RWPE1 (cell line): Measurements from ENCODE around the gene CS.
A peak's percentile ranks its signal among the peaks of the same experiment; 100 is the strongest.

Experiments
- CTCF ChIA-PET: fragments of 350-600 bp; sonication (Branson Sonifier 250); formaldehyde crosslinking; extraction: SDS; loops from one replicate; lab custom pipeline; 2021; lab: Yijun Ruan, JAX
- POLR2A ChIA-PET: fragments of 400-600 bp; formaldehyde crosslinking; extraction: SDS; loops from one replicate; lab custom pipeline; 2020; ENCODE audit warnings: antibody characterized with exemption; ENCODE audit not compliant: low non-redundant PET; lab: Yijun Ruan, JAX
- DNase-seq: peaks from one replicate; pipeline ENCODE4 v3.0.0; 2012; ENCODE audit warnings: low spot score
- H3K27ac ChIP-seq: fragments of 450-650 bp; 2 replicates; pipeline ENCODE4 v1.5.1; 2017
- CTCF ChIP-seq: fragments of 450-650 bp; conservative IDR thresholded peaks from 2 replicates; pipeline ENCODE4 v1.5.1; 2017; ENCODE audit warnings: low read depth, mild to moderate bottlenecking

The CS gene

DNA sequence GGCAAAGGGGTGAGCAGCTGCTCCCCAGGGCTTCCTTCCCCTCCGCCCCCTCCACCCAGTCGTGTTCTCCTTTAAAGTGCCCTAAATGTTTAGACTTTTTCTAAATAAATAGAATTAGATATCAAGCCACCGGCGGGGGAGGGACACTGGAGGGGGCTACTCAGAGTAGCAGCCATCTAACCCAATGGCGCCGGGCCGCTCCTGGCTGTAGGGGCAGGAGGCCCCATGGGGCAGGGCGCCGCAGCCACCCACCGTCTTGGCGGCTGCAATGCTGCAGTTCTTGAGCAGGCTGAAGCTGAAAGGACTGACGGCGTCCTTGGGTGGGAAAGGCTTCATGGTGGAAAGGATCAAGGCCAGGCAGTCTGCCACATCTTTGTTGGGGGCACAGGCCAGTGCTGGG, 57.1 kb downstream of the CS start:
- no peak for TF ChIP-seq CTCF
- peak overlapping the region; percentile 42 for H3K27ac ChIP-seq
- no peak for DNase-seq
- ChIA-PET CTCF (no interaction called here), POLR2A (no interaction called here)

- no peak for TF ChIP-seq CTCF
- ChIA-PET CTCF (no interaction called here), POLR2A (no interaction called here)
- no peak for DNase-seq
- H3K27ac ChIP-seq: peak overlapping the region; percentile 13
Observed at GRCh38 chr12:56241424-56242303, 58.5 kb downstream of the CS start.

DNA sequence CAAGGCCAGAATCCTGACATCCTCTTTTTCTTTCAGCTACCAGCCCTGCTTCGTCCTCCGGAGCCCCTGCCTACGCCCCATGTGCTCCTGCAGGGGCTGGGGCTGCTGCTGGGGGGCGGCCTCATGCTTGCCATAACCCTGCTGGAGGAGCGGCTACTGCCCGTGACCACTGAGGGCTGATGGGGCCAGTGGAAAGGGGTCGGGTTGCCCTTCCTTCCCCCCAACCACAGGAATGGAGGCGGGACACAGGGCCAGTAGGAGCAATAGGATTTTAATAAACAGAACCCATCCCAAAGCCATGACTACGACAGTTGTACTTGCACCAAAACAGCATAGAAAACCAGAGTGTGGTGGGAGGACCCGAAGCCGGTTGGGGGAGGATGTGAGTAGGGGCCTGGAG, 62.6 kb downstream of the CS start:
- no peak for DNase-seq
- peak overlapping the region; percentile 18; the same call in 1 of the 2 replicates for H3K27ac ChIP-seq
- TF ChIP-seq CTCF: no peak
- ChIA-PET POLR2A (no interaction called here), CTCF (interaction anchor here (0.6 to 1.4 kb wide), 2 partner anchors 11 to 31 kb away, joined by 3 read pairs; no protein-coding TSS in a partner anchor)

DNA sequence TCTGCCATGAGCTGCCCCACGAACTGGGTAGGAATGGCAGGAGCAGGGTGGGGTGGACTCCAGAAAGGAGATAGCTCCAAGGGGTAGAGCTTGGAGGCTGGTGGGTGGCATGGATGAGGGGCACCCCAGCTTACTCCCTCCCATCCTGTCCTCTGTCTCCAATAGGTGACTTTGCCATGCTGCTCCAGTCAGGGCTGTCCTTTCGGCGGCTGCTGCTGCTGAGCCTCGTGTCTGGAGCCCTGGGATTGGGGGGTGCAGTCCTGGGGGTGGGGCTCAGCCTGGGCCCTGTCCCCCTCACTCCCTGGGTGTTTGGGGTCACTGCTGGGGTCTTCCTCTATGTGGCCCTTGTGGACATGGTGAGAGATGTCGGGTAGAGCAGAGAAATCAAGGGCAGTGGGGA, 63.1 kb downstream of the CS start:
- peak overlapping the region; percentile 18; the same call in 1 of the 2 replicates for H3K27ac ChIP-seq
- DNase-seq: no peak
- POLR2A ChIA-PET: no interaction called here
- no peak for TF ChIP-seq CTCF
- CTCF ChIA-PET: interaction anchor here (0.6 to 1.4 kb wide), 2 partner anchors 11 to 30 kb away, joined by 3 read pairs; no protein-coding TSS in a partner anchor

GRCh38 chr12:56236091-56236490, 64.0 kb downstream of the CS start:
- ChIA-PET POLR2A (no interaction called here), CTCF (interaction anchor here (0.7 kb wide), 2 partner anchors 42 to 304 kb away, joined by 3 read pairs; no protein-coding TSS in a partner anchor)
- no peak for TF ChIP-seq CTCF
- peak overlapping the region; percentile 7; the same call in 1 of the 2 replicates for H3K27ac ChIP-seq
- DNase-seq: no peak

DNA sequence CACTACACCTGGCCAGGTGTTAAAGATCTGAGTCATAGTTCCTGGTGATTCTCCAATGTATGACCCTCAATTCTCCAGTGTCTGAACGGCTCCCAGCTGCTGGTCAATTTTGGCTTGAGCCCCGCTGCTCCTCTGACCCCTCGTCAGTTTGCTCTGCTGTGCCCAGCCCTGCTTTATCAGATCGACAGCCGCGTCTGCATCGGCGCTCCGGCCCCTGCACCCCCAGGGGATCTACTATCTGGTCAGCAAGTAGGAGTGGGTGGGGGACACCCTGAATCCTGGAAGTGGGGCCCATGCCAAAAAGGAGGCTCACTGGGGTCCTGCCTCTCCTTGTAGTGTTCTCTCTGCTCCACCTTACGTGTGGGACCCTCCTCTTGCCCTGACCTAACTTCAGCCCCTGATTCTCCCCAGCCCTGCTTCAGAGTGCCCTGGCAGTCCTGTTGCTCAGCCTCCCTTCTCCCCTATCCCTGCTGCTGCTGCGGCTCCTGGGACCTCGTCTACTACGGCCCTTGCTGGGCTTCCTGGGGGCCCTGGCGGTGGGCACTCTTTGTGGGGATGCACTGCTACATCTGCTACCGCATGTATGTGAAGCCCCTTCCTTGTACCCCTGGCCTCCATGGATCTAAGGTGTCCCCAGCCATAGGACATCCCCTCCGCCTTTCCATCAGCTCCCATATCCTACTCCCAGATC, 65.2 kb downstream of the CS start:
- TF ChIP-seq CTCF: no peak
- H3K27ac ChIP-seq: no peak overlapping the region
- POLR2A ChIA-PET: no interaction called here
- CTCF ChIA-PET: interaction anchor here (0.6 kb wide), 1 partner anchor 100 kb away, joined by 3 read pairs; no protein-coding TSS in a partner anchor
- no peak for DNase-seq
